HL-60 (cell line): ENCODE measurements around the gene ITIH1.

Experiments used
- CTCF ChIP-seq: IDR thresholded peaks from one replicate; pipeline ENCODE4 v1.5.1; 2011; ENCODE audit warnings: low read length, control low read depth, inconsistent platforms; ENCODE audit not compliant: insufficient read depth
- GABPA ChIP-seq: IDR thresholded peaks from 2 replicates; pipeline ENCODE4 v1.6.1; 2012; ENCODE audit warnings: low read depth
- POLR2AphosphoS5 ChIP-seq: IDR thresholded peaks from 2 replicates; pipeline ENCODE4 v1.6.1; 2012; ENCODE audit warnings: low read depth
- REST ChIP-seq: IDR thresholded peaks from 2 replicates; pipeline ENCODE4 v1.6.1; 2012; ENCODE audit warnings: low read depth; ENCODE audit not compliant: insufficient replicate concordance

- TF ChIP-seq POLR2AphosphoS5, result peak; percentile 96
- TF ChIP-seq CTCF, result no peak
- no peak; the same call in 1 of the 2 replicates for TF ChIP-seq GABPA
- TF ChIP-seq REST, result peak; percentile 66
These were observed 6.7 kb upstream of the ITIH1 start, which contains the start of gene NEK4 for GRCh38 chr3:52770496-52771333.
